CD4-positive, alpha-beta T cell treated with Interleukin-15 for 4 hours (primary cell): ENCODE results near the gene ZNF732.
"Not testable (repeated sequence)": the region's sequence is repeated elsewhere in the genome, so short reads cannot be mapped to it uniquely, and the experiment has no call there.

ENCODE experiments used
- DNase-seq: peaks from one replicate; pipeline ENCODE4 v3.0.0-alpha.2; 2020; ENCODE audit warnings: low spot score

Gene ZNF732

GRCh38 chr4:304969-305680 is at the start of gene ZNF732:
Gene ZNF732, minus strand, starts transcription at chr4:305474. Its CDS starts 164 bp downstream, at chr4:305310.
- no peak for DNase-seq

DNA sequence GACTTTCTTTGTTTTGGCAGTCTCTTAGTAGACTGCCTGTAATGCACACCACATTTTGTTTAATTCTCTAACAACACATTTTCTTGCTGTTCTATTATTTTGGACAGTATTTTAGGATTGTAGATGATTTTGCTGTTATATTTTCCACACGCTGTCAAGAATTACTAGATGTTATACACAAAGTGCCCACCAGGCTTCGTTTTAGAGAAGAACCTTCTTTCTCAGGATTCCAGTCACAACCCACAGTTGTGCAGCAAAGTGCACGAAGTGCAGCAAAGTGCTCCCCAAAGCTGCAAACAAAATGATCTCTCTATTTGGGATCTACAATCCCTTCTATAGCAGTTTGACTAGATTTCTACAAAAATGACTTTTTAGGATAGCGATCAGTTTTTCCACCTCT is 34.7 kb upstream of the ZNF732 start:
- DNase-seq: no peak

DNA sequence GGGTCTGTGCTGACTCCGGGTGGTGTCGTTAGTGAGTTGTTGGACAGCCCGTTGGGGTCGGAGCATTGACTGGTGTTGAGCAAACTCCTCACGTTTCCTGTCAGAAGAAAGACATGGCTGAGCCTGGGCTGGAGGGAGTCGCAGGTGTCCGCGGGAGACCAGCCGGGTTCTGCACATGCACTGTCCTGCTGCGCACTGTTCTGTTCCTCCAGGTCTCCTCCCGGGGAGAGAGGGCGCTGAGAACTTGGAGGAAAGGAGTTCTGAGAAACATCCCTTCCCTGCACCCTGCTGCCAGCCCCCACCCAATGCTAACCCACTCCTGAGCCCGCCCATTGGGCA is 33.5 kb upstream of the ZNF732 start:
- DNase-seq: no peak

DNA sequence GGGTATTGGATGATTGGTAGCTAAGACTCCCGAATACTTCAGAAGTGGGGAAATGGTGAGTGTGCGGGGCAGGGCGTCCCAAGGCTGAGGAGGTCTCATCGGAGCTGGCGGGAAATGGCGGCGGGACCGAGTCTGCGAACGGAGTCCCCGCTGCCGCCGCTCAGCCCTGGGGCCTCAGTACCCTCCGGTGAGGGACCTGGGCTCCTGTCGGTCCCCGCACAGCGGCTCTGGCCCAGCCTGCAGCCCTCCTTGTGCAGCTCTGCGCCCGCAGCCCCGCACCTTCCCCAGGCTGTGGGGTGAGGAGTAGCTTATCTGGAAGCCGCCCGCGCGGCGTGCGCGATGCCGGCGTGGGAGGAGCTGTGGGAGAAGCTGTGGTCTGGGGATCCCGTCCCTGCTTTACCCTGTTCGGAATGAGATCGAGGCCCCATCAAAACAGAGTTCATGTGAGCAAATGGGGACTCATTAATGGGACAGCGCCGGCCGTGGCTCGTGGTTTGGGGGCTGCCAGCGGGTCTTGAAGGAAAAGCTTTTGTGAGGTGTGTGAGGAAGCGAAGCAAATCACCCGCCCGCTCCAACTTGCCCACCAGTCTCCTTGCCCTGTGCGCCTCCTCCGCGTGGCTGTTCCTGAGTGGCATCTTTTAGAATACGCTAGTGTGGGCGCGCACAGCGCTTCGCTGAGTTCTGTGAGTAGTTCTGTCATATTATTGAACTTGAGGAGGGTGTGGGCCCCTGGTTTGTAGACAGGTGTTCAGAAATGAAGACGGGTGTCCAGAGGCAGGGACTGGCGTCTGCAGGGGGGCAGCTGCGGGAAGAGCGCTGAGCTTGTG is 32.9 kb upstream of the ZNF732 start:
- DNase-seq: peak; percentile 17

DNA sequence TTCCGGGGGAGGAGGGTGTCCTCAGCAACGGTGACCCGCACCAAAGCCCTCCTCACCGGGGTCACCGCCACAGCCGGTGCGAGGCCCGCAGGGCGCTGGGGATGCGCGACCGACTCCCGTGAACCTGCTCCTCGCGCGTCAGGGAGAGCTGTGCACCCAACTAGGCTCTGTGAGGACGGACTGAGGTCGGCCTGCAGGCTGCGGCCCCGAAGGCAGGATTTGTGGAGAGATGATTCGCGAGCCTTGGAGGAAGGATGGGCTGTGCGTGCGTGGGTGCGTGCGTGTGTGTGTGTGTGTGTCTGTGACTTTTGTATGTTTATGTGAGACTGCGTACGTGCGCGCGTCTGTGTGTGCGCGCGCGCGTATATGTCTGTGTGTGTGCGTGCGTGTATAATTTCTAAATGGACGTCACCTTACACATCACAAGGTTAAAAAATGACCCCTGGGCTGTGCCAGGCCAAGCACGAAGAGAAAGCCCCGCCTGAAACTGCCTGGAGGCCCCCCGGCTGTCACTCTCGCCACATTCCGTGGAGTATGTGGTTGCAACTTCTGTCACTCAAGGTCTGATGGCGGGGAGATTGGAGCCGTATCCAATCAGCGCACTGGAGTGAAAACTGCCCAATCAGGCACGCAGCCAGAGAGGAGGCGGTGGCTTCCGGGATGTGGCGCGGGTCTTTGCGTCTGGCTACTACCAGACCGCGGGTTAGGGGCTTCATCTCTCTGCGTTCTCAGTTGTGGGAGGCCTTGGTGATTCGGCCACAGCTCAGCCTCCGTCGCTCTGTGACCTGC is 32.1 kb upstream of the ZNF732 start, which contains the start of gene ZNF141:
TSS of gene ZNF141 (plus strand) at position 672 of the 789 bp plus-strand sequence. CDS start 170 bp downstream, outside the sequence.
- DNase-seq: peak; percentile 93

DNA sequence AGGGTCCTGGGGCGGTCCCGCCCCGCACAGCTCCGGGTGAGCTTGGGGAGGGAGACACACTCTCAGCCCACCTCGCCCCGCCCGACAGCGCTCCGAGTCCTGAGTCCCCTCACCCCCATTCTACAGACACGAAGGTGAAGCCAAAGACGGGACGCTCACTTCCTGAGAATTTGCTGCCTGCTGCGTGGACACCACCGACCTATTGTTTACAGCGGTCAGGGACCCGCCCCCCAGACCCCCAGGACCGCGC is 31.5 kb upstream of the ZNF732 start:
- DNase-seq: no peak

GRCh38 chr4:336099-336892 is 31.0 kb upstream of the ZNF732 start:
- no peak for DNase-seq

DNA sequence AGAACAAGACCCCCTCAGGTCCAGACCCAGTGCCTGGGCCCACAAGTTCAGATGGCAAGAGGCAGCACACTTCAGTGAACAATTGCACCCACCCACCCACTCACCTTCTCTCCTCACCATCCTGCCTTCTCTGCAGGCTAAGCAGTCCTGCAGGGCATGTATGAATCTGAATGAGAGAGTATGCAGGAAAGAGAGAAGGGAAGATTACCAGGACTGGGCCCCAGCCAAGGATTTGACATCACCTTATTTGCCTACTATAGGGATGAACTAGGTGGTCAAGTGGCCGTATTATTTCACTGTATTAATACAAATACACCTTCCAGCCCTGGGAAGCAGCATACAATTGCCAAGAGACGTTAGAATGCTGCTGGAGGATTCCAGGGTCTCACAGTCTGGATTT is 30.2 kb upstream of the ZNF732 start:
- no peak for DNase-seq

DNA sequence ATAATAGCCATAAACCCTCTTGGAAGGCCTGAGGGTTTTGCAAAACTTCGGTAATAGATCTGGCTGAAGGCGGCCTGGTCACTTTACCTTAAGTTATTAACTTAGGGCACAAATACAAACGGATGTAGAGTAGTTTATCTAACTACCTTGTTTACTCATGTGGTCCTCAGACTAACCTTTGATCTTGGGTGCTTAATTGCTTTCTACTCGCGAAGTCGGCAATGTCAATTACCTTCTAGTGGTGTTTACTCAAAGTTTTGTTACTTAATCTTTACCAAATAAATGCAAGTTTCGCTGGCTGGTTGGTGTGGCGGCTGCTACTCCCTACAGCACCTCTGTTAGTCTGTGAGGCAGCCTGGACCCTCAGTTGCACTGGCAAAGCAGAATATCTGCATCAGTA is 23.5 kb upstream of the ZNF732 start:
- DNase-seq: no peak

DNA sequence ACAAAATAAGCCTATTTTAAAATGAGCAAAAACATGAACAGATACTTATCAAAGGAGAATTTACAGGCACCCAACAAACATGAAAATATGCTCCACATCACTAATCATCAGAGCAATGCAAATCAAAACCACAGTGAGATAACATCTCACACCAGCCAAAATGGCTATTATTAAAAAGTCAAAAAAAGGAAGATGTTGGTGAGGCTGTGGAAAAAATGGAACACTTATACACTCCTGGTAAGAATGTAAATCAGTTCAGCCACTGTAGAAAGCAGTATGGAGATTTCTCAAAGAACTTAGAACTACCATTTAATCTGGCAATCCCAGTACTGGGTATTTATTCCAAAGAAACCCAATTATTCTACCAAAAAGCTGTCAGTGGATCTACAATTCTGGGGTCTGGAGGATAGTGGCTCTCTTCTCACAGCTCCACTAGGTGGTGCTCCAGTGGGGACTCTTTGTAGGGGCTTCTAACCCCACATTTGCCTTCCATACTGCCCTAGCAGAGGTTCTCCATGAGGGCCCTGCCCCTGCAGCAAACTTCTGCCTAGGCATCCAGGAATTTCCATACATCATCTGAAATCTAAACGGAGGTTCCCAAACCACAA is 9.1 kb upstream of the ZNF732 start:
- no peak for DNase-seq

GRCh38 chr4:309807-310206 is 4.5 kb upstream of the ZNF732 start:
- DNase-seq: no peak

GRCh38 chr4:306551-306961 is 1.3 kb upstream of the ZNF732 start:
- no peak for DNase-seq

DNA sequence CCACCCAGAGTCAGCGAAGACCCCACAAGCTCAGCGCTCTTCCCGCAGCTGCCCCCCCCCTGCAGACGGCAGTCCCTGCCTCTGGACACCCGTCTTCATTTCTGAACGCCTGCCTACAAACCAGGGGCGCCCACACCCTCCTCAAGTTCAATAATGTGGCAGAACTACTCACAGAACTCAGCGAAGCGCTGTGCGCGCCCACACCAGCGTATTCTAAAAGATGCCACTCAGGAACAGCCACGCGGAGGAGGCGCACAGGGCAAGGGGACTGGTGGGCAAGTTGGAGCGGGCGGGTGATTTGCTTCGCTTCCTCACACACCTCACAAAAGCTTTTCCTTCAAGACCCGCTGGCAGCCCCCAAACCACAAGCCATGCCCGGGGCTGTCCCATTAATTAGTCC is 758 bp downstream of the ZNF732 start:
- DNase-seq: not testable (repeated sequence)

DNA sequence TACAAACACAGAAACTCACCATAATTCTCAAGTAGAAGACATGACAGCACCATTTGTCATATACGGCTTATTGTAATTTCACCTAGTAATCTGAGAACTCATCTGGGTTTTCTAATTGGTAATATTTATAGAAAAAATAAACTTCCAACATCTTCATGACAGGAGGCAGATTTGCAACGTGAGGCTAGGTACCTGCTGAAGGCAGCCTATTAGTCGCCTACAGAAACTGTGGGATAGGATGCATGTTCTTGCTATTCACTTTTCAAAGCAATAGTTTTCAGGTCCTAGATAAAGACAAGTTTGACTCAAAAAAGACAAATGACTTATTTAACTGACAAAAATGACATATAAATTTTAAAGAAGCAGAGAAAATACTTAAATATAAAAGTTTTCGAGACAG is 2.9 kb downstream of the ZNF732 start:
- DNase-seq: no peak

- no peak for DNase-seq
Measured at GRCh38 chr4:294732-295131, 10.5 kb downstream of the ZNF732 start.

- no peak for DNase-seq
Measured at GRCh38 chr4:288891-289290, 16.4 kb downstream of the ZNF732 start.

- no peak for DNase-seq
Measured at GRCh38 chr4:273309-274017, 31.8 kb downstream of the ZNF732 start.

- DNase-seq: no peak
Measured at GRCh38 chr4:271492-272103, 33.7 kb downstream of the ZNF732 start.

DNA sequence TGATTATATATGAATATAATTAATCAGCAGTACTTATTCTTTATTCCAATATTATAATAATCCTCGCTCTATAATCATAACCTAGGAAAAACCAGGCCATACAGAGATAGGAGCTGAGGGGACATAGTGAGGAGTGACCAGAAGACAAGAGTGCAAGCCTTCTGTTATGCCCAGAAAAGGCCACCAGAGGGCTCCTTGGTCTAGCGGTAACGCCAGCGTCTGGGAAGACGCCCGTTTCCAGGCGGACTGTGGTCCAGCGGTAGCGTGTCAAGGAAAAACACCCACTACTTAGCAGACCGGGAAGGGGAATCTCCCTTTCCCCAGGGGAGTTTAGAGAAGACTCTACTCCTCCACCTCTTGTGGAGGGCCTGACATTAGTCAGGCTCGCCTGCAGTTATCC is 46.0 kb downstream of the ZNF732 start:
- not testable (repeated sequence) for DNase-seq

DNA sequence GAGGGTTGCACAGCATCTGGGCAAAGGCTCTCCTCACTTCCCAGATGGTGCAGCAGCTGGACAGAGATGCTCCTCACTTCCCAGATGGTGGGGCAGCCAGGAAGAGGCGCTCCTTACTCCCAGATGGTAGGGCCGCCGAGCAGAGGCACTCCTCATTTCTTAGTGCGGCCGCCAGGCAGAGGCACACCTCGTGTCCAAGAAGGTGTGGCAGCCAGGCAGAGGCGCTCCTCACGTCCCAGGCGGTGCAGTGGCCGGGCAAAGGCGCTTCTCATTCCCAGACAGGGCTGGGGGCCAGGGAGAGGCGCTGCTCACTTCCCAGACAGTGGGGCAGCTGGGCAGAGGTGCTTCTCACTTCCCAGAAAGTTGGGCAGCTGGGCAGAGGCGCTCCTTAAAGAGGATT is 48.8 kb downstream of the ZNF732 start:
- no peak for DNase-seq
